HT-29 (cell line): ENCODE measurements around the gene GH1. TPM values are rescaled to one million over a fixed set of nuclear protein-coding genes. Genes with fewer than 3 reads are reported as not detected.
"Not testable (repeated sequence)": the region's sequence is repeated elsewhere in the genome, so short reads cannot be mapped to it uniquely, and the experiment has no call there.

Experiments
- DNase-seq: peaks from one replicate; pipeline ENCODE4 v3.0.0-alpha.2; 2015; ENCODE audit warnings: low spot score
- total RNA-seq: library from RNA; depleted of rRNA; stranded (reverse); fragments of >200 nt; shearing (Covaris generic); gene quantifications from 2 replicates; pipeline ENCODE4 v1.2.3, GENCODE V29; 2014

The GH1 gene
- total RNA-seq, 1 experiment from 2014 or later, result not detected

- no peak for DNase-seq
These were observed 9.0 kb upstream of the GH1 start for GRCh38 chr17:63927464-63928171.

- DNase-seq, result no peak
These were observed 7.5 kb upstream of the GH1 start for GRCh38 chr17:63926164-63926563.

GRCh38 chr17:63925615-63926014 lies 7.0 kb upstream of the GH1 start:
- no peak for DNase-seq

GRCh38 chr17:63922402-63922801 lies 3.8 kb upstream of the GH1 start:
- not testable (repeated sequence) for DNase-seq

GRCh38 chr17:63920779-63921178 lies 2.1 kb upstream of the GH1 start:
- DNase-seq, result not testable (repeated sequence)

- DNase-seq, result not testable (repeated sequence)
These were observed 1.4 kb upstream of the GH1 start for GRCh38 chr17:63920050-63920449.

GRCh38 chr17:63919311-63919723 lies 678 bp upstream of the GH1 start:
- DNase-seq, result peak; percentile 77

GRCh38 chr17:63918305-63918704 lies 334 bp downstream of the GH1 start:
- no peak for DNase-seq

GRCh38 chr17:63917646-63918045 lies 993 bp downstream of the GH1 start:
- DNase-seq, result no peak

GRCh38 chr17:63917206-63917605 lies 1.4 kb downstream of the GH1 start:
- not testable (repeated sequence) for DNase-seq

GRCh38 chr17:63916566-63917185 lies 2.0 kb downstream of the GH1 start:
- no peak for DNase-seq

- not testable (repeated sequence) for DNase-seq
These were observed 2.9 kb downstream of the GH1 start for GRCh38 chr17:63915753-63916152.

- DNase-seq, result no peak
These were observed 4.2 kb downstream of the GH1 start for GRCh38 chr17:63914471-63914870.

- DNase-seq, result peak; percentile 42
These were observed 7.0 kb downstream of the GH1 start for GRCh38 chr17:63911657-63912100.

GRCh38 chr17:63911041-63911635 lies 7.5 kb downstream of the GH1 start, which contains the start of gene CSHL1:
Gene CSHL1, minus strand, starts transcription at chr17:63911258. Its CDS starts 62 bp downstream, at chr17:63911196.
- DNase-seq, result no peak

- no peak for DNase-seq
These were observed 8.5 kb downstream of the GH1 start for GRCh38 chr17:63910096-63910495.

- DNase-seq, result not testable (repeated sequence)
These were observed 9.1 kb downstream of the GH1 start for GRCh38 chr17:63909586-63909985.

- peak; percentile 21 for DNase-seq
These were observed 11.4 kb downstream of the GH1 start for GRCh38 chr17:63907161-63907778.

- DNase-seq, result not testable (repeated sequence)
These were observed 13.8 kb downstream of the GH1 start for GRCh38 chr17:63904796-63905195.

GRCh38 chr17:63903787-63904201 lies 14.8 kb downstream of the GH1 start:
- DNase-seq, result peak; percentile 24

GRCh38 chr17:63901971-63902370 lies 16.7 kb downstream of the GH1 start:
- DNase-seq, result not testable (repeated sequence)
